ENCODE measurements around the gene SUSD5. TPM values are rescaled to one million over a fixed set of nuclear protein-coding genes. Genes with fewer than 3 reads are reported as not detected.
"Not testable (repeated sequence)": the region's sequence is repeated elsewhere in the genome, so short reads cannot be mapped to it uniquely, and the experiment has no call there.

Gene SUSD5
- total and polyA plus RNA-seq, 7 experiments from 2014 or later, result 0.25 TPM; not detected in 6

- CTCF ChIA-PET, result interaction anchor here (0.7 kb wide), 1 partner anchor 98 kb away, joined by 3 read pairs; no protein-coding TSS in a partner anchor
- Mint-ChIP-seq H3K36me3 (peaks cover 0 to 5% (median 0%) of the 10 kb centered on the region in 5 donors), H3K4me3 (peak overlapping the region in 1 of 10 donors; percentile 29), H3K9me3 (peaks cover 0 to 5% (median 0%) of the 10 kb centered on the region in 11 donors), H3K4me1 (peaks cover 0 to 12% (median 9%) of the 10 kb centered on the region in 7 donors), H3K27ac (peak overlapping the region in 2 of 9 donors; percentile 14 to 80), H3K27me3 (peaks cover 0 to 6% (median 0%) of the 10 kb centered on the region in 5 donors)
- ATAC-seq (no peak), DNase-seq (peak in 1 of 9 donors; percentile 23)
- H3K27me3 ChIP-seq (ENCODE audit: control insufficient read depth in 2 of 2, insufficient read depth in 2 of 2, low read length in 2 of 2), result no peaks in the 10 kb centered on the region
- no peak overlapping the region for H3K4me3 ChIP-seq (ENCODE audit: low read length)
- H3K36me3 ChIP-seq (ENCODE audit: control insufficient read depth in 2 of 3, insufficient read depth in 3 of 3, low read length in 3 of 3), result no peaks in the 10 kb centered on the region
- H3K27ac ChIP-seq (ENCODE audit: low read depth, low read length), result no peak overlapping the region
- intact Hi-C loops (cut with micrococcal nuclease), result no loop called here
- POLR2A ChIA-PET, result no interaction called here
- H3K9me3 ChIP-seq (ENCODE audit: control insufficient read depth in 2 of 3, low read length in 3 of 3), result no peaks in the 10 kb centered on the region
- no peaks in the 10 kb centered on the region for H3K4me1 ChIP-seq (ENCODE audit: control insufficient read depth in 2 of 2, insufficient read depth in 2 of 2, low read length in 2 of 2)
Observed at GRCh38 chr3:33171580-33171979, 47.0 kb downstream of the SUSD5 start.

DNA sequence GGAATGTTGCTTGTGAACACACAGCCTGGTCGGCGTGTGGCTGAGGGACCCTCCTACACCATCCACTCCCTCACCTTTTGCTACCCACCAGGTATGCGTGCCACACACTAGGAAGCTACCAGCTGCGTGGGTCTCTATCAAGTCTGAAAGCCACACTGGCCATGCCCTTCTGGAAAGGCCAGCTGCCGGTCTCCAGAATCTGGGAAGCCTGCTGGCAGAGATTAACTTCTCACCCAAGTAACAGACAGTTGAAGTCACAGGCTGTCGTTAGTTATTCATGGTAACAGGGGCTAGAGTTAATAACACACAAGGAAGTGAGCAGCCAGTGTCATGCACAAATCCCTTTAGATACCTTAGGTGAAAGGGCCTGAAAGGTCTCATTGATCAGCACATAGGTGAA is 48.1 kb downstream of the SUSD5 start:
- Histone ChIP-seq H3K36me3 (ENCODE audit: control insufficient read depth in 2 of 3, insufficient read depth in 3 of 3, low read length in 3 of 3) (no peaks in the 10 kb centered on the region), H3K9me3 (ENCODE audit: control insufficient read depth in 2 of 3, low read length in 3 of 3) (no peaks in the 10 kb centered on the region), H3K27me3 (ENCODE audit: control insufficient read depth in 2 of 2, insufficient read depth in 2 of 2, low read length in 2 of 2) (no peaks in the 10 kb centered on the region), H3K27ac (ENCODE audit: low read depth, low read length) (no peak overlapping the region), H3K4me1 (ENCODE audit: control insufficient read depth in 2 of 2, insufficient read depth in 2 of 2, low read length in 2 of 2) (no peaks in the 10 kb centered on the region), H3K4me3 (ENCODE audit: low read length) (no peak overlapping the region)
- ChIA-PET CTCF (no interaction called here), POLR2A (no interaction called here)
- no peak overlapping the region for H3K4me3 Mint-ChIP-seq
- H3K36me3 Mint-ChIP-seq, result peaks cover 0 to 5% (median 0%) of the 10 kb centered on the region in 5 donors
- H3K4me1 Mint-ChIP-seq, result peaks cover 0 to 12% (median 9%) of the 10 kb centered on the region in 7 donors
- ATAC-seq, result no peak
- H3K27me3 Mint-ChIP-seq, result no peaks in the 10 kb centered on the region
- H3K27ac Mint-ChIP-seq, result no peak overlapping the region
- no peak for DNase-seq
- peaks cover 0 to 5% (median 0%) of the 10 kb centered on the region in 11 donors for H3K9me3 Mint-ChIP-seq
- intact Hi-C loops (cut with micrococcal nuclease), result no loop called here

GRCh38 chr3:33167716-33168336 is 50.8 kb downstream of the SUSD5 start:
- ATAC-seq (no peak), DNase-seq (no peak)
- Mint-ChIP-seq H3K36me3 (peaks cover 0 to 5% (median 0%) of the 10 kb centered on the region in 5 donors), H3K4me3 (no peak overlapping the region), H3K27me3 (peaks cover 0 to 9% (median 0%) of the 10 kb centered on the region in 5 donors), H3K27ac (peak overlapping the region in 1 of 9 donors; percentile 60), H3K9me3 (peaks cover 0 to 5% (median 0%) of the 10 kb centered on the region in 11 donors), H3K4me1 (peaks cover 0 to 12% (median 9%) of the 10 kb centered on the region in 7 donors)
- no peaks in the 10 kb centered on the region for H3K36me3 ChIP-seq (ENCODE audit: control insufficient read depth in 2 of 3, insufficient read depth in 3 of 3, low read length in 3 of 3)
- ChIA-PET POLR2A (no interaction called here), CTCF (no interaction called here)
- H3K27ac ChIP-seq (ENCODE audit: low read depth, low read length), result no peak overlapping the region
- intact Hi-C loops (cut with micrococcal nuclease), result no loop called here
- H3K27me3 ChIP-seq (ENCODE audit: control insufficient read depth in 2 of 2, insufficient read depth in 2 of 2, low read length in 2 of 2), result no peaks in the 10 kb centered on the region
- no peaks in the 10 kb centered on the region for H3K9me3 ChIP-seq (ENCODE audit: control insufficient read depth in 2 of 3, low read length in 3 of 3)
- H3K4me1 ChIP-seq (ENCODE audit: control insufficient read depth in 2 of 2, insufficient read depth in 2 of 2, low read length in 2 of 2), result no peaks in the 10 kb centered on the region
- no peak overlapping the region for H3K4me3 ChIP-seq (ENCODE audit: low read length)

DNA sequence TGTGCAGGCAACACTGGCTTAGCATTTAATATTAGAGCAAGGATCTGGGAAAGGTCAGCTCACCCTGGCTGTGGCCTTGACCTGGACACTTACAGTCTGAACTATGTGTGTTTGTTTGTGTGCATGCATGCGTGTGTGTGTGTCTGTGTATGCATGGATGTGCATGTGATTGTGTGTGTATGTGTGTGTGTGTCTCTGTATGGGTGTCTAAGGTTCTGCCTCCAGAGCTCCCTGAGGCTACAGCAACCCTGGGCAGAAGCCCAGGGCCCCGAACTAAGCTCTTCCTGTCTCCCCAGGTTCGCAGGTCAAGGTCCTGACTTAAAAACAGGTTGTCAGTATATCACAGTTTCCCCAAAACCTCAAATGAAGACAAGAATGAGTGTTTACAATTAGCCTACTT is 51.3 kb downstream of the SUSD5 start:
- Histone ChIP-seq H3K27me3 (ENCODE audit: control insufficient read depth in 2 of 2, insufficient read depth in 2 of 2, low read length in 2 of 2) (no peaks in the 10 kb centered on the region), H3K9me3 (ENCODE audit: control insufficient read depth in 2 of 3, low read length in 3 of 3) (no peaks in the 10 kb centered on the region), H3K4me1 (ENCODE audit: control insufficient read depth in 2 of 2, insufficient read depth in 2 of 2, low read length in 2 of 2) (no peaks in the 10 kb centered on the region), H3K4me3 (ENCODE audit: low read length) (no peak overlapping the region), H3K27ac (ENCODE audit: low read depth, low read length) (no peak overlapping the region), H3K36me3 (ENCODE audit: control insufficient read depth in 2 of 3, insufficient read depth in 3 of 3, low read length in 3 of 3) (no peaks in the 10 kb centered on the region)
- ChIA-PET POLR2A (no interaction called here), CTCF (no interaction called here)
- no peak for DNase-seq
- H3K27me3 Mint-ChIP-seq, result peaks cover 0 to 11% (median 0%) of the 10 kb centered on the region in 5 donors
- no peak overlapping the region for H3K27ac Mint-ChIP-seq
- ATAC-seq, result no peak
- H3K9me3 Mint-ChIP-seq, result peaks cover 0 to 5% (median 0%) of the 10 kb centered on the region in 11 donors
- H3K4me3 Mint-ChIP-seq, result no peak overlapping the region
- intact Hi-C loops (cut with micrococcal nuclease), result no loop called here
- peaks cover 0 to 5% (median 0%) of the 10 kb centered on the region in 5 donors for H3K36me3 Mint-ChIP-seq
- H3K4me1 Mint-ChIP-seq, result peaks cover 0 to 11% (median 9%) of the 10 kb centered on the region in 7 donors

- Histone ChIP-seq H3K4me1 (ENCODE audit: control insufficient read depth in 2 of 2, insufficient read depth in 2 of 2, low read length in 2 of 2) (no peaks in the 10 kb centered on the region), H3K36me3 (ENCODE audit: control insufficient read depth in 2 of 3, insufficient read depth in 3 of 3, low read length in 3 of 3) (no peaks in the 10 kb centered on the region), H3K27ac (ENCODE audit: low read depth, low read length) (no peak overlapping the region), H3K27me3 (ENCODE audit: control insufficient read depth in 2 of 2, insufficient read depth in 2 of 2, low read length in 2 of 2) (no peaks in the 10 kb centered on the region), H3K9me3 (ENCODE audit: control insufficient read depth in 2 of 3, low read length in 3 of 3) (no peaks in the 10 kb centered on the region), H3K4me3 (ENCODE audit: low read length) (no peak overlapping the region)
- H3K27ac Mint-ChIP-seq, result no peak overlapping the region
- POLR2A ChIA-PET, result interaction anchor here (0.8 kb wide), 1 partner anchor 9 kb away, joined by 3 read pairs; no protein-coding TSS in a partner anchor
- no peaks in the 10 kb centered on the region for H3K4me1 Mint-ChIP-seq
- DNase-seq (no peak), ATAC-seq (no peak)
- CTCF ChIA-PET, result no interaction called here
- no peak overlapping the region for H3K4me3 Mint-ChIP-seq
- H3K9me3 Mint-ChIP-seq, result no peaks in the 10 kb centered on the region
- no peaks in the 10 kb centered on the region for H3K36me3 Mint-ChIP-seq
- intact Hi-C loops (cut with micrococcal nuclease), result no loop called here
- H3K27me3 Mint-ChIP-seq, result peaks cover 4 to 20% (median 5%) of the 10 kb centered on the region in 5 donors
Observed at GRCh38 chr3:33166095-33166494, 52.5 kb downstream of the SUSD5 start.

DNA sequence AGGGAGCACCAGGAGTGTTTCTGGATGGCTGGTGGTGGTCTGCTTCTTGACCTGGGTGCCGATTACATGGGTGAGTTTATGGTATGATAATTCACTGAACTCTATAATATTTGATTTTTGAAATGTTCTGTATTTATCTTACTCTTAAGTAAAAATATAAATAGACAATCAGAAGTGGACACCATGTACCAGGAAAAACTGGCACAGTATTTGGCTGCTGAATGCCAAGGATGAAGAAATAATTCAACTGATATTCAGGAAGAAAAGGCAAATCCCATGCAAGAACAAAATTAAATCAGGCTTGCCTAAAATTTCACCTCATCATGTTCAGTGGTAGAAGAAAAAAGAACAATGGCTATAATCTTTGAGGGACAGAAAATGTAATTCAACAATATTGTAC is 53.2 kb downstream of the SUSD5 start:
- Mint-ChIP-seq H3K4me1 (no peaks in the 10 kb centered on the region), H3K9me3 (no peaks in the 10 kb centered on the region), H3K4me3 (no peak overlapping the region), H3K36me3 (no peaks in the 10 kb centered on the region), H3K27ac (no peak overlapping the region), H3K27me3 (peaks cover 5 to 27% (median 12%) of the 10 kb centered on the region in 5 donors)
- no peaks in the 10 kb centered on the region for H3K36me3 ChIP-seq (ENCODE audit: control insufficient read depth in 2 of 3, insufficient read depth in 3 of 3, low read length in 3 of 3)
- no peak for DNase-seq
- H3K4me3 ChIP-seq (ENCODE audit: low read length), result no peak overlapping the region
- no peaks in the 10 kb centered on the region for H3K9me3 ChIP-seq (ENCODE audit: control insufficient read depth in 2 of 3, low read length in 3 of 3)
- H3K27ac ChIP-seq (ENCODE audit: low read depth, low read length), result no peak overlapping the region
- no peaks in the 10 kb centered on the region for H3K4me1 ChIP-seq (ENCODE audit: control insufficient read depth in 2 of 2, insufficient read depth in 2 of 2, low read length in 2 of 2)
- no peak for ATAC-seq
- ChIA-PET POLR2A (interaction anchor here (0.8 kb wide), 1 partner anchor 10 kb away, joined by 3 read pairs; no protein-coding TSS in a partner anchor), CTCF (no interaction called here)
- intact Hi-C loops (cut with micrococcal nuclease), result no loop called here
- no peaks in the 10 kb centered on the region for H3K27me3 ChIP-seq (ENCODE audit: control insufficient read depth in 2 of 2, insufficient read depth in 2 of 2, low read length in 2 of 2)

DNA sequence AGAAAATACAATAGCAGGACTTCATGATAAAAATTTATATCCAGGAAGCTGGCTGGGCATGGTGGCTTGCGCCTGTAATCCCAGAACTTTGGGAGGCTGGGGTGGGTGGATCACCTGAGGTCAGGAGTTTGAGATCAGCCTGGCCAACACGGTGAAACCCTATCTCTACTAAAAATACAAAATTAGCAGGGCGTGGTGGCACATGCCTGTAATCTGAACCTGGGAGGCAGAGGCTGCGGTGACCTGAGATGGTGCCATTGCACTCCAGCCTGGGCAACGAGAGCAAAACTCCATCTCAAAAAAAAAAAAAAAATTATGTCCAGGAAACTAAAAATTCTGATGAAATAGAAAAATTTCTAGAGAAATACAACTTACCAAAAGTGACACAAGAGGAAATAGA is 56.0 kb downstream of the SUSD5 start:
- H3K27ac Mint-ChIP-seq; H3K9me3 ChIP-seq (ENCODE audit: control insufficient read depth in 2 of 3, low read length in 3 of 3); DNase-seq; H3K9me3 Mint-ChIP-seq; H3K27me3 ChIP-seq (ENCODE audit: control insufficient read depth in 2 of 2, insufficient read depth in 2 of 2, low read length in 2 of 2); intact Hi-C loops (cut with micrococcal nuclease); H3K4me3 ChIP-seq (ENCODE audit: low read length); H3K36me3 ChIP-seq (ENCODE audit: control insufficient read depth in 2 of 3, insufficient read depth in 3 of 3, low read length in 3 of 3); CTCF ChIA-PET; ATAC-seq; H3K4me3 Mint-ChIP-seq; H3K4me1 ChIP-seq (ENCODE audit: control insufficient read depth in 2 of 2, insufficient read depth in 2 of 2, low read length in 2 of 2); H3K27ac ChIP-seq (ENCODE audit: low read depth, low read length); POLR2A ChIA-PET; H3K36me3 Mint-ChIP-seq; H3K4me1 Mint-ChIP-seq: not testable (repeated sequence)
- H3K27me3 Mint-ChIP-seq, result peaks cover 20 to 36% (median 22%) of the 10 kb centered on the region in 5 donors

All from naive thymus-derived CD4-positive, alpha-beta T cell (primary cell).